ENCODE results near the gene NOP53.
"Not testable (repeated sequence)": the region's sequence is repeated elsewhere in the genome, so short reads cannot be mapped to it uniquely, and the experiment has no call there.

Gene NOP53

DNA sequence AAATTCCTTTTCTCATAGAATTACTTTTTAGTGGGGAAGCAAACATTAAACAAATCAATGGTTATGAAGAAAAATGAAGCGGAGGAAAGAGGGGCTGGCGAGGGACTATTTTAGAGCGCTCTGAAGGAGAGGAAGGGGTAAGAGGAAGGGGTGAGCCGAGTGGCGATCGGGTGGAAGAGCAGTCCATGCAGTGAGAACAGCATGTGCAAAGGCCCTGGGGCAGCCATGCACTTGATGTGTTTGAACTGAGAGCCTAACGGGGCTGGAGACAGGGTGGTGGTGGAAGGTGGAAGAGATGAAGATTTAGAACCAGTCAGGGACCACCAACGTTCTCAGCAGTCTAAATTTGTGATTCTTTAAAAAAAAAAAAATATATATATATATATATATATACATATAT lies 14.4 kb upstream of the NOP53 start:
- H3K4me3 ChIP-seq (ENCODE audit: low read depth in 1 of 2, low read length in 1 of 2) = no peak overlapping the region
- H3K36me3 ChIP-seq = no peaks in the 10 kb centered on the region
- no peaks in the 10 kb centered on the region for H3K4me1 ChIP-seq (ENCODE audit: control insufficient read depth in 1 of 2, insufficient read depth in 1 of 2, low read depth in 1 of 2, low read length in 1 of 2)
- peaks cover 42% of the 10 kb centered on the region for H3K27me3 ChIP-seq
- TF ChIP-seq, protein P1, sequence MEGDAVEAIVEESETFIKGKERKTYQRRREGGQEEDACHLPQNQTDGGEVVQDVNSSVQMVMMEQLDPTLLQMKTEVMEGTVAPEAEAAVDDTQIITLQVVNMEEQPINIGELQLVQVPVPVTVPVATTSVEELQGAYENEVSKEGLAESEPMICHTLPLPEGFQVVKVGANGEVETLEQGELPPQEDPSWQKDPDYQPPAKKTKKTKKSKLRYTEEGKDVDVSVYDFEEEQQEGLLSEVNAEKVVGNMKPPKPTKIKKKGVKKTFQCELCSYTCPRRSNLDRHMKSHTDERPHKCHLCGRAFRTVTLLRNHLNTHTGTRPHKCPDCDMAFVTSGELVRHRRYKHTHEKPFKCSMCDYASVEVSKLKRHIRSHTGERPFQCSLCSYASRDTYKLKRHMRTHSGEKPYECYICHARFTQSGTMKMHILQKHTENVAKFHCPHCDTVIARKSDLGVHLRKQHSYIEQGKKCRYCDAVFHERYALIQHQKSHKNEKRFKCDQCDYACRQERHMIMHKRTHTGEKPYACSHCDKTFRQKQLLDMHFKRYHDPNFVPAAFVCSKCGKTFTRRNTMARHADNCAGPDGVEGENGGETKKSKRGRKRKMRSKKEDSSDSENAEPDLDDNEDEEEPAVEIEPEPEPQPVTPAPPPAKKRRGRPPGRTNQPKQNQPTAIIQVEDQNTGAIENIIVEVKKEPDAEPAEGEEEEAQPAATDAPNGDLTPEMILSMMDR (IDR thresholded peaks at IDR 0.05) = no peak
- no peaks in the 10 kb centered on the region for H3K9me3 ChIP-seq
- no peak overlapping the region for H3K27ac ChIP-seq

DNA sequence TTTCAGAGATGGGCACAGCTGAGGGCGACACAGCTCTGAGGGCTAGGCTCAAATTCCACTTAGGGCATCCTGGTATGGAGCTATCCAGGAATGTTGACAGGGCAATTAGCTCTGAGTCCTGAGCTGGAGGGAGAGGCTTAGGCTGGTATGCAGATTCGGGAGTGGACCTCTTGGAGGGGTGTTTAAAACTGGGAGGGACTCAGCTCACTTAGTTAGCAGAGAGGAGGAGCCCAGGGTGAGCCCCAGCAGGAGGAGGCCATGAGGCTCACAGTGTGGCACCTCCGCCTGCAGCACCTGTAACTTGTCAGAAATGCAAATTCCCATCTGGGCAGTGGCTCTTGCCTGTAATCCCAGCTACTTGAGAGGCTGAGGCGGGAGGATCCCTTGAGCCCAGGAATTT lies 10.2 kb upstream of the NOP53 start:
- no peaks in the 10 kb centered on the region for H3K36me3 ChIP-seq

GRCh38 chr19:47740866-47741519 lies 4.4 kb upstream of the NOP53 start:
- Histone ChIP-seq H3K36me3 (no peaks in the 10 kb centered on the region), H3K9me3 (no peaks in the 10 kb centered on the region), H3K4me1 (ENCODE audit: control insufficient read depth in 1 of 2, insufficient read depth in 1 of 2, low read depth in 1 of 2, low read length in 1 of 2) (peaks cover 19 to 28% of the 10 kb centered on the region in 2 experiments), H3K4me3 (ENCODE audit: low read depth in 1 of 2, low read length in 1 of 2) (no peak overlapping the region), H3K27ac (no peak overlapping the region), H3K27me3 (peaks cover 4% of the 10 kb centered on the region)
- TF ChIP-seq, protein P1 (IDR thresholded peaks at IDR 0.05) = no peak

More for the DNA sequence above, 10.2 kb upstream of the NOP53 start:
- TF ChIP-seq, protein P1 (IDR thresholded peaks at IDR 0.05) = no peak
- H3K9me3 ChIP-seq = no peaks in the 10 kb centered on the region
- no peak overlapping the region for H3K27ac ChIP-seq
- peaks cover 9% of the 10 kb centered on the region for H3K27me3 ChIP-seq
- no peaks in the 10 kb centered on the region for H3K4me1 ChIP-seq (ENCODE audit: control insufficient read depth in 1 of 2, insufficient read depth in 1 of 2, low read depth in 1 of 2, low read length in 1 of 2)
- no peak overlapping the region for H3K4me3 ChIP-seq (ENCODE audit: low read depth in 1 of 2, low read length in 1 of 2)

DNA sequence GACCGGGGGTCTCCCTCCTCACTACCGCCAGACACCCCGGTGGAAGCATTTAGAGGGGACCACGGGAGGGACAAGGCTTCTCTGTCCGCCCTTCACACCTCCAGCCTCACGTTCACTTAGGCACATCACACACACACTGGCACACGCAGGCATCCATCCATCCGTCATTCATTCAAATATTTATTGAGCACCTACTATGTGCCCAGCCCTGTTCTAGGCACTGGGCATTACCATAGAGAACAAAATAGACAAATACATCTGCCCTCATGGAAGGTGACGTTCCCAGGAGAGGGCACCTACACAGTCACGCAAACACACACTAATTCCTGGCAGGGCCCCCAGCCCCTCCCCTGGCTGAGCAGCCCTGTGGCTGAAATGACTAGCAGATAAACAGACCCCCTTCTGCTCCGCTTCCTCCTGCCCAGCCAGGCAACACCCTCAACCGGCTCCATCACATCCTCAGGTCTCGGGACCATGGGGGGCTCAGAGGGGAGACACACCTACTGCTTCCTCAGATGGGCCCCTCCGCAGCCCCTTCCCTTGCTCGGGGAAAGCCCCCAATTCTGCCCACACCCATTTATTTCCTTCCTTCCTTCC lies 3.7 kb upstream of the NOP53 start:
- no peak overlapping the region for H3K4me3 ChIP-seq (ENCODE audit: low read depth in 1 of 2, low read length in 1 of 2)
- TF ChIP-seq, protein P1 (IDR thresholded peaks at IDR 0.05) = no peak

DNA sequence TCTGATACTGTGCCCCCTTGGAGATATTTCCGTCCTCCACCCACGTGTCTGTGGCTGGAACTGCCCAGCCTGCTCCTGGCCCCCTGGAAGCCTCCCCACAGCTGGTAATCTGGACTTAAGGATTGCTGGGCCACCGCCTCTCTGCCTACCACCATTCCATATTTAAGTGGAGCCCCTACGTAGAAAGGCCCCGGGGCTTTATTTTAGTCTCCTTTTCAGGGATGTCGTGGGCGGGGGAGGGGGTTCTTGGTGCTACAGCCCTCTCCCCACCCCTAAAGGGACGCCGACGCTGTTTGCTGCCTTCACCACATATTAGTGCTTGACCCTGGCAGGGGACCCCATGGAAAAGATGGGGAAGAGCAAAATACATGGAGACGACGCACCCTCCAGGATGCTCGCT lies 2.7 kb upstream of the NOP53 start:
- no peak overlapping the region for H3K4me3 ChIP-seq (ENCODE audit: low read depth in 1 of 2, low read length in 1 of 2)
- H3K9me3 ChIP-seq = no peaks in the 10 kb centered on the region
- H3K27me3 ChIP-seq = peaks cover 4% of the 10 kb centered on the region
- H3K36me3 ChIP-seq = no peaks in the 10 kb centered on the region
- no peak overlapping the region for H3K27ac ChIP-seq
- H3K4me1 ChIP-seq (ENCODE audit: control insufficient read depth in 1 of 2, insufficient read depth in 1 of 2, low read depth in 1 of 2, low read length in 1 of 2) = peaks cover 21 to 32% of the 10 kb centered on the region in 2 experiments
- TF ChIP-seq, protein P1 (IDR thresholded peaks at IDR 0.05) = no peak

More for the DNA sequence above, 3.7 kb upstream of the NOP53 start:
- Histone ChIP-seq H3K27me3 (peaks cover 4% of the 10 kb centered on the region), H3K4me1 (ENCODE audit: control insufficient read depth in 1 of 2, insufficient read depth in 1 of 2, low read depth in 1 of 2, low read length in 1 of 2) (peaks cover 21 to 32% of the 10 kb centered on the region in 2 experiments), H3K27ac (no peak overlapping the region), H3K36me3 (no peaks in the 10 kb centered on the region), H3K9me3 (no peaks in the 10 kb centered on the region)

- Histone ChIP-seq H3K4me1 (ENCODE audit: control insufficient read depth in 1 of 2, insufficient read depth in 1 of 2, low read depth in 1 of 2, low read length in 1 of 2) (peaks cover 21 to 32% of the 10 kb centered on the region in 2 experiments), H3K27ac (peak overlapping the region; percentile 95), H3K4me3 (ENCODE audit: low read depth in 1 of 2, low read length in 1 of 2) (peak overlapping the region; percentile 78 to 97), H3K36me3 (peaks cover 26% of the 10 kb centered on the region)
- H3K27me3 ChIP-seq, H3K9me3 ChIP-seq: not testable (repeated sequence)
Measured at GRCh38 chr19:47746129-47746528, 783 bp downstream of the NOP53 start.
